Inflammatory macrophage treated with lipopolysaccharide for 4 hours (primary cell): ENCODE measurements around the gene FOXA2.
"Not testable (repeated sequence)": the region's sequence is repeated elsewhere in the genome, so short reads cannot be mapped to it uniquely, and the experiment has no call there.

ENCODE experiments used
- DNase-seq: peaks from one replicate; pipeline ENCODE4 v3.0.0-alpha.2; 2020

Gene FOXA2

DNA sequence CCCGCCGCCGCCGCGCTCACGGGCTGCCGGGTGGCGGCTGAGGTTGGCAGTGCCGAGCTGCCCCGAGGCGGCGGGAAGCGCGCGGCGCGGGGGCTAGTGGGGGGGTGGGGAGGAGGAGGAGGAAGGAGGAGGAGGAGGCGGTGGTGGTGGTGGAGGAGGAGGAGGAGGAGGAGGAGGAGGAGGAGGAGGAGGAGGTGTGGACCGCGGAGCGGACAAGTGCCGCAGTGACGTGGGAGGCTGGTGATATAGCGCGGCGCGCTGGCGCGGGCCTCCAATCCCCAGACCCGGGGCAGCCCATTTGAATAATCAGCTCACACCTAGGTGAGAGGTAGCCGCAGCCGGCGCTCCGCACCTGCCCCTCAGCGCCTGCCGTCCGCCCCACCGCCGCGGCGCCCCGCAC is at the start of gene FOXA2:
TSS of gene FOXA2 (minus strand) at position 51 of the 400 bp plus-strand sequence. CDS start 294 bp downstream, outside the sequence.
- DNase-seq: no peak

DNA sequence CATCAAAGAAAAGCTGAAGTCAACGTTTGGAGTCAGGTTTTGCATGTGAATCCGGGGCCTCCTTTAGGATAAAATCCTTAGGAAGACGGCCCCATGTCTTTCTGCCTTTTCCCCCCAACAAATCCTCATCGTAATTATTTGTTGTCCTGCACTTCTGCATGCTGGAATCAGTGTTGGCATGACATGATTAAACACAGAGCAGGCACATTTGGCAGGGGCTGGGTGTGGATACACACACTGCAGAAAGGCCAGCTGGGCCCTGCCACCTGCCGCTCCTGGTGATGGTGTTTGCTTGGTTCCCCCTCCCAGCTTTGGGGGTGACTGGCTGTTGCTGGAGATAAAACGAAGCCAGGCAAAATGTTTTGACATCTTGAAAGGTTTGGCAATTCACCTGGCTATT is 46.3 kb upstream of the FOXA2 start:
- DNase-seq: no peak

DNA sequence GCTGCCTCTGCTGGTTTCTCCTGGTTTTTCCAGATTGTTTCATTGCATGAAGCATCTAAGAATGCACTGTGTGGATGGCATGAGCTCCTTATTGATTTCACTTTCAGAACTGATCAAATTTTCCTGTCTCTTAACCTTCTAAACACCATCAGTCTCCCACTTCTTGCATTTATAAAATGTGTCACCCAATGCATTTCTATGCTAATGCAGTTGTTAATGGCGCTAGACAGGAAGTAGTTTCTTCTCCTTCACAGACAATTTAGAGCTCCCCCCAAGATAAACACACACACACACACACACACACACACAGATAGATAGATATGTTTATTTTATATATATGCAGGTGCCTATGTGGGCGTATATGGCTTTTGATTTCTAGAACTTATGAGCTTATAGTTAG is 45.6 kb upstream of the FOXA2 start:
- no peak for DNase-seq

DNA sequence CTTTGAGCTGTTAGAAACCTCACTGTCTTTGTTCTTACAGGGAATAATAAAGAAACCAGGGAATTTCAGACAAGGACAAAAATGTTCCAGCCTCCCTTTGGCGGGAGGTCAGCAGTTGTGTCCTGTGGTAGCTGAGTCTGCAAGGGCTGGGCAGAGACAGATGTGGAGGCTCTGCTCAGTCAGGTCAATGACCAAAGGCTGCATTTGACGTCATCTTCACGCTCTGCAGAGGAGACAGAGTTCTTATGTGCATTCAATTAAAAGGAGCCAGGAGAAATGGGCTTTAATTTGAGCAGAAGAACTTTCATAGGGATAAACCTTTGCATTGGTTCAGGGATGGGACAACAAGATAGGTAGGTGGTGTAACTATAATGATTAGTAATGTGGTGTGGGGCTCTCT is 45.1 kb upstream of the FOXA2 start:
- DNase-seq: no peak

DNA sequence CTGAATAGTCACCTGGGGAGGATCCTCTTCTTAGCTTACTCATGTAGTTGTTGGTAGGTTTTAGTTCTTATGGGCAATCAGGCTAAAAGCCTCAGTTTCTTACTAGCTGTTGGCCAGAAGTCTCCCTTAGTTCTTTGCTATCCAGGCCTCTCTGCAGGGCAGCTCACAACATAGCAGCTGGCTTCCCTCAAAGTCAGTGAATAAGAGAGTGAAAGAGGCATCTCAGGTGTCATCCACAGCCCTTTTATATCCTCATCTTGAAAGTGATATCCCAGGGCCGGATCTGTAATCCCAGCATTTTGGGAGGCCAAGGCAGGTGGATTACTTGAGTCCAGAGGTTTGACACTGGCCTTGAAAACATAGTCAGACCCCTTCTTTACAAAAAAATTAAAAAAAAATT is 42.1 kb upstream of the FOXA2 start:
- DNase-seq: no peak

DNA sequence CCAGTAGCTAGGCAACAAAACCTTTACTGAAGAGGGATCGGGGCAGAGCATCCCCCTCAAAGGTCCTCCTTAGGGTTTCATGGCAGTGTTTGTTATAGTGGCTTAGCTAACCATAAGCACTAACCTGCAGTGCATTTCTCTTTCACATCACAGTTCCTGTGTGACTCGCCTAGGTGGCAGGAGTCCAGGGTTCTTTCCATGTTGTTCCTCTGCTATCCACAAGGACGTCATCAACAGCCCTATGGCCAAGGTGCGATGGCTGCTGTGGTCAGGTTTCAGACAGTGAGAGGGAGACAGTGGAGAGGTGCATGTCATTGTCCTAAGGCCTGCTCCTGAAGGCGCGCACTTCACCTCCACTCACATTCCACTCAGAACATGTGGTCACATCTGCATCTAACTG is 38.8 kb upstream of the FOXA2 start:
- DNase-seq: no peak

DNA sequence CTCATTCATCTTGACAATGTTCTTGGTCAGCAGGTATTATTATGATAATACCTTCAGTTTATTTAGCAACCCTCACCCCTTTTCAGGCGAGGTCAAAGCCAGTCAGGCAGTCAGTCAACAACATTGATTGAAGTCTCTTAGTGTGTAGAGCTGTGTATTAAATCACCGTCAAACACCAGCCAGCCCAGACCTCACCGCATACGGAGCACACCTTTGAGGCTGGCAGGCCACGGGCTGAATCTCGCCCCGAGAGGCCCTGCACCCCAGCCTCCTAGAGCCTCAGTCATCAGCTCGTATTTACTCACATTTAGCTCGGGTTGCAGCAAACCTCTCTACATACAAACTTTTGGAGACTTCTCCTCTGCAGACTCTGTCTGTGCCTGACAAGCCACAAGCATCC is 36.0 kb upstream of the FOXA2 start:
- DNase-seq: no peak

DNA sequence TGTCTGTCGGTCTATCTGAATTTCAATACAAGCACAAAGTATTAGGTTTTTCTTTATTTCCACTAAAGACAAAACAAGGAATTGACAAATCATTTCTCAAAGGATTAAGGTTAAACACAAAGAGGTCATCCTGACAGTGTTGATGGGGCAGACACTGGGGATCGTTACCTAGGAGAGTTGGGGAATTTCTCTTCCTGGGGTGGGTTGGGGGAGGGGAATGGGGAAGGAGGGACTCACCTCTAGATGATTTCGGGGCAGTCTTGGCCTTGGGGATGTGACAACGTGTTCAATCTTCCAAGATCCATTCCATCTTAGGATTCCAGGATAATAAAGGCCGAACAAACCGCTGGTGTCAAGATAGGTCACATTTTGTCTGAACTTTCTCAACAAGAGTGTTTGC is 35.4 kb upstream of the FOXA2 start:
- no peak for DNase-seq

DNA sequence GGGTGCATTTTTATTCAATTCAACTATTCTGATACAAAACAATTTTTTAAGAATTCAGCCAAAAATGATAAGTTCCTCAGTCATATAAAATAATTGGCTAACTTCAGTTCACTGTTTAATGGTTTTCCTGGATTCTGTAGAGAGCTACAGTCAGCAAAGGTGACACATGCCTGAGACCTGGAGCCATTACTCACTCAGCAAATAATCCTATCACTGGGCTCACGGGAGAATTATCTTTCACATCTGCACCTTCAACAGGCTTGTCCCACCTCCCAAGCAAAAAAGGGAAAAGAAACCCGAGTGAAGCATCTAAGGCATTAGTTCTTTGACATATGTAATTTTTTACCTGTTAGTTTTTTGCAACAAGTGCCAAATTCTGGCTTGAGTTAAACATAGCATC is 34.9 kb upstream of the FOXA2 start:
- no peak for DNase-seq

DNA sequence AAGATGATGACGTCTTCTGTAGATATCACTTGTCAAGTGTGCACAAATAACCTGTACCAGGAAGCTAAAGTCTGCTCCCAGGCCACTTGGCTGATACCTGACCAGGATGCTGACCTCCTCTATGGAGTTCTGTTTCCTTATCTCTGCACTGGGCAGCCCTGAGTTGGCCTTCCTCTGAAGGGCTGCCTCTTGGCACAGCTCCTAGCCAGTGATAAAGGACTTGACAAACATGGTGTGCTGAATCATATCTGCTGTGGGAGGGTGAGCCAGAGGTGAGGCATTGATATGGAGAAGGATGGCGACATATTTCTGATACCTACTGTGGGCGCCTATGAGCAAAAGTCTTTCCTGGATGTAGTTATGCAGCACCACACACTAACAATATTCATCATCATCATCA is 32.8 kb upstream of the FOXA2 start:
- no peak for DNase-seq

DNA sequence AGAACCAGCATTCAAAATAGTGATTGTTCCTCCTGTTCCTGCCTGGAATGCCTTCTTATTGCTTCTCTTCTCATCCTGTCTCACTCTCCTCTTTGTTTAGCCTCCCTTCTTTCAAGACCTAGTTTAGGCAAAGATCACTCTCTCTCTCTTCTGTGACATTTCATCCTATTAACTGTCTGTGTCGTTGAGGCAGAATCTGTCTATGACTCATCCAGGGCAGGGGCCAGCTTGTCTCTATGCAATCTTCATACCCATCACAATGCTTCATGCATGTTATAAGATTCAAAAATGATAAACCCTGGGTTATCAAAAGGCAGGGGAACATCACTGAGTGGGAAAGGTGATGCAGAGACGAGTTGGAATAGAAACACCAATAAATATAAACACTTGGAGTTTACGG is 32.2 kb upstream of the FOXA2 start:
- no peak for DNase-seq

DNA sequence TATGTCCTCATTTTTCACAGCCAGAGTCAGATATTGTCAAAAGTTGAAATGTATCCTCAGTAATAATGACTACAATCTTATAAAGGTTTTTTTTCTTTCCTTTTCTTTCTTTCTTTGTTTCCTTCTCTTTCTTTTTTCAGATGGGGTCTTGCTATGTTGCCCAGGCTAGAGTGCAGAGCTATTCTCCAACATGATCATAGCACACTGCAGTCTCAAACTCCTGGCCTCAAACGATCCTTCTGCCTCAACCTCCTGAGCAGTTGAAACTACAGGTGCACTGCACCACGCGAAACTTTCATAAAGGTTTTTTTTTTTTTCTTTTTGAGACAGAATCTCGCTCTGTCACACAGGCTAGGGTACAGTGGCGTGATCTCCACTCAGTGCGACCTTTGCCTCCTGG is 31.1 kb upstream of the FOXA2 start:
- DNase-seq: no peak

DNA sequence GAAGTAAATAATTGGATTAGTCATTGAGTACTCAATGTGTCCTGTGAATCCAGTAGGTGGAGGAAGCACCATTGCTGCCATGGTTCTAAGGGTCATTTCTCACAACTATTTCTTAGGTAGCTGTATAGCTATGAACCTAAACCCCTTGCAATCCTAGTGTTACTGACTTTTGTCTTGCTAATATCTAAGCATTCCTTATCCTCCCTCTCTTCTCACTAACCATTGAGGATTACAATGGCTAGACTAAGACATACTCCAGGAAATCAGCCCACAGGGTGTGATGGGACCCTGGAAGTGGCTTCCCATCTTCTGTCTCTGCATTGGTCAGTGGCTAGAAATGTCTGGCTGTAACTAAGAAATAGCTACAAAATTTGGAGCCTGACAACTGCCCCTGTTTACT is 27.3 kb upstream of the FOXA2 start:
- DNase-seq: no peak

DNA sequence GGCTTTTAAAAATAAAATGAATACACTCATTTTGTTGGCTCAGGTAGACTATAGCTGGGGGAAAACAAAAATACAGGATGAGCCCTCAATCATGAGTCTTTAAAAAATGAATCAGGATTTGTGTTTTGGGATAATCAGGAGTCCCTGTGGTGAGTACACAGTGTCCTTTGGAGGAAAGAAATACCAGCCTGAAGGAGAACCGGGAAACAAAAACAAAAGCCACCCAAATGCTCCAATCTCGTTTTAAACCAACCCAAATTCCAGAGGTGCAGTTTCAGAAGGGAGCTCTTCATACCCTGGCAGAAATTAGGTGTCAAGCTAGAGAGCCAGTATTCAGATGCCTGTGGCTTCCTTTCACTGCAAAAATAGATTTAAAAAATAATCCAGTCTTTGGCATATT is 23.3 kb upstream of the FOXA2 start:
- DNase-seq: no peak

DNA sequence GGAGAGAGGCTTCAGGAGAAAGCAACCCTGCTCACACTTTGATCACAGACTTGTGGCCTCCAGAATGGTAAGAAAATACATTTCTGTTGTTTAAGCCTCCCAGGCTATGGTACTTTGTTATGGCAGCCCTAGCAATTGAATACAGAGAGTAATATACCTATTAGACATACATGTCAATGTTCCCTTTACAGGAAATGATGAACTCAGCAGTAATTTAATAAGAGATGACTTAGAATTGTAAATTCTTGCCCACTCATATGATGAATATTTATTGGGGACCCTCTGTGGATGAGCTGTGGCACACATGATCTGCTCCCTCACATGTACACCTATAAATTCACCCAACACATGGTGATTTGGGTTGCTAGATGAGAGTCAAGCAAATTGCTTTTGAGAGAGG is 20.4 kb upstream of the FOXA2 start:
- DNase-seq: no peak

DNA sequence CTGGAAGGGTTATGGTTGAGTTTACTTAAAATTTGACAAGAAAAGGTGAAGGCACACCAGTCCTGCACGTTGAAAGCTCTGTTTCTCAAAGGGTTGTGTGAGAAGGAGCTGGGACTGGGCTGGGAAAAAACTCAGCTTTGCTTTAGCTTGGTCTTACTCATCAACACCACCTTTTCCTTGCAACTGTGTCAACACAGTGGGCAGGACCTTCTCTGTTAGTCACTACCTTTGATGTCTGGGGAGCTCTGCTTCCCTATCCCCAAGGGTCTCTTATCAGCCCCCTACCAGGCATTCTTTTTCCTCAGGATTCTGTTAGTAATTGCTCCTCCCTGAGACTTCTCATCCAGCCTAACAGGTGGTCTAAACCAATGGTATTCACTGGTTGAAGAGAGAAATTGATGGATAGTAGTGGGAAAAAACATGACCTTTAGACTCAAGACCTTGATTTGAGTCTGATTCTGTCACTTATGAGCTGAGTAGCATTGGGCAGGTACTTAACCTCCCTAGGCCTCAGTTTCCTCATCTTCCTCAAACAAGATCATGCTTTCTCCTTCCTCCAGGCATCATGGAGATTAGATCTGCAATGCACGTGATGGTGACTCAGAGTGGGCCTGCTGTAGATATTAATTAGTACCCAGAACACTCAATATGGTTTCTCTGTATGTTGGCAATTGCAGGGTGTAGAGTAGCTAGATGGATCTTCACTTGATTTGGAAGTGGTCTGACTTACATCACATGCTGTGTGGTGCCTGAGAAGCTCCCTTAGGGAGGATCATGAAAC is 17.2 kb upstream of the FOXA2 start:
- DNase-seq: no peak

DNA sequence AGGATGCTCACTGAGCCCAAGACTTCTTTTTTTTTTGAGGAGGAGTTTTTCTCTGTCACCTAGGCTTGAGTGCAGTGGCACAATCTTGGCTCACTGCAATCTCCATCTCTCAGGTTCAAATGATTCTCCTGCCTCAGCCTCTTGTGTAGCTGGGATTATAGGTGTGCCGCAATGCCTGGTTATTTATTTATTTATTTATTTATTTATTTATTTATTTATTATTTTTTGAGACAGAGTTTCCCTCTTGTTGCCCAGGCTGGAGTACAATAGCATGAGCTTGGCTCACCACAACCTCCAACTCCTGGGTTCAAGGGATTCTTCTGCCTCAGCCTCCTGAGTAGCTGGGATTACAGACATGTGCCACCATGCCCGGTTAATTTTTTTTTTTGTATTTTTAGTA is 14.9 kb upstream of the FOXA2 start:
- DNase-seq: not testable (repeated sequence)

DNA sequence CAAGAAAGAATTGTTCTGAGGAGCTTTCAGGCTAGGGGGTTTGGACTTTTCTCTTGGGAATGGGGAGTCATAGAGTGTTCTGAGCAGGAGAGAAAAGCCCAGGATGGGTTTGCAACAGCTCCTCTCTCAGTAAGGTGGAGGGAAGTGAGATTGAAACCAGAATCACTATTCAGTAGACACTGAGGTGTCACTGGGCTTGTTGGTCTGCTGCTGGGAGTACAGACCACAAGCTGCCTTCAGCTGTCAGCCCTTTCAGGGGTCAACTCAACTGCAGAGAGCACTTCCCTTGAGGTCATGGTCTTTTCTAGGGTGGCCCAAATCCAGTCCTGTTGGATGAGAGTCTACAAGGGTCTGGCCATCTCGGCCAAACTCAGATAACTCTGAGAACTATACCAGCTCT is 12.9 kb upstream of the FOXA2 start:
- no peak for DNase-seq

DNA sequence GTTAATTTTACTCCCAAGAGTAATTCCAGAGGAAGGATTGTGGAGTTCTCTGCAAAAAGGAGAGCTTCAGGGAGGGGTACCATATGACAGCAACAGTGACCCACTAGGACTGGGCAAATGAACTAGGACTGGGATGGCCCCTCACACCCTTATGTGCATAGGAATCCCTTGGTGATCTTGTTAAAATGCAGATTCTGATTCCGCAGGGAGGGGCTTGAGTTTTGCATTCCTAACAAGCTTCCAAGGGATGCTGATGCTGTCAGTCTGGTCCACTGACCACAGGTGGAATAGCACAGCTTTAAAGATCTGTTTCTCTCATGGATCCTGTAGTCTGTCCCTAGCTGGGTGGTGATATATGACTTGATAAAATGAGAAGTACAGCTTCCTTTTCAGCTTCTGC is 6.3 kb upstream of the FOXA2 start:
- DNase-seq: no peak

DNA sequence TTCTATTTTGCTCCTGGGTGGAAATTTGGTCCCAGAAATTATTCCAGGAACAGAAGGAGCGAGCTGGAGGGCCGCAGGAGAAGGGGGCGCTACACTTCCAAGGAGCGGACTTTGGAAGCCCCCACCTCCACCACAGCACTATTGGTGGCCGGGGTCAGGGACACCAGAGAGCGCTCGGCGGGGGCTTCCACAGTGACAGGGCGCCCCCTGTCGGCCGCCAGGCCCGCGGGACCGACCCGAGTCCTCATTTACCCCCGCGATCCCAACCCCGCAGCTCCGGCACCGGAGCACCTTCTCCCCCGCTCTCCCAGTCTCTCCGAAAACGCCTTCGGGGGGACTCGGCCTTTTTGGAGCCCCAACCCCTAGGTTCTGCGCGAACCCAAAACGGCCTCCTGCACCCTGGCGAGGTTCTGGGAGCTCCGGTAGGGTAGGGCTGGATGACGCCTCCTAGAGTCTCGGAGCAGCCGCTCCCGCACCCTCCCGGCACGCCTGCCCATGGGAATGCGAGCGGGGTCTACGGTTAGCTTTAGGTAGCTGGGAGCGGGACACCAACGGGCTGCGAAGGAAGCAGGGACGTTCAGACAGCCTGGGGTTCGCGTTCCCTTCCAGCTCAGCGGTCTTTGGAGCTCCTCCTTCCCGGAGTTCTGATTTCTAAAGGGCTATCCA is 2.4 kb upstream of the FOXA2 start:
- DNase-seq: no peak

DNA sequence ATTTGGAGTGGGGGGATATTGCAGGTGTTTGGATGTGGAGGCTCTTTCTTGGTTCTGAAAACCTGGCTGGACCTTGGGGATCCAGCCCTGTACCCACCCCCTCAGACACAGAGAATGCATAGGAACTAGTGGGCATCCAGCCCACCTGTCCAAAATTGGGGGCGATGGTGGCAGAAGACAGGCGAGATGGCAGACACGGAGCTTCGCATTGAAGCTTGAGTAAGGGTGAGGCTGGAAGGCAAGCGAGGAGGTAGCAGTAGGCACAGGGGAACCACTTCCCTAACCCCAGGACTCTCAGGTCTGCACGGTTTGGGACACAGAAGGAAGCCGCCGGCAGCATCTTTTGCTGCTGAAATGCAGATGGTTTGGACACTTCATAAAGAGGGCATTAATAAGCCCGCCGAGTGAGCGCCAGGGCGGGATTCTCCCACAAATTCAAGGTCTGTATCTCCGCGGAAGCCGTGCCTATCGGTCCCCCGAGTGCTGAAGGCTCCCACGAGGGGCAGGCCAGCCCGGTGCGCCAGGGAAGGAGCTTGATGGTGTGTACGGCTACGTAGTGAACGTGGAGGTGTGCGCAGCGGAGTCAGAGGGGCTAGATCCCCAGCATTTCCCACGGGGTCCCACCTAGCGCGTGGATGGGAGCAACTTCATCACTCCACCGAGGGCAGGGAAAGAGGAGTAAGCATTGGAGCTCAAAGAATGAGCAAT is 1.6 kb upstream of the FOXA2 start:
- no peak for DNase-seq

DNA sequence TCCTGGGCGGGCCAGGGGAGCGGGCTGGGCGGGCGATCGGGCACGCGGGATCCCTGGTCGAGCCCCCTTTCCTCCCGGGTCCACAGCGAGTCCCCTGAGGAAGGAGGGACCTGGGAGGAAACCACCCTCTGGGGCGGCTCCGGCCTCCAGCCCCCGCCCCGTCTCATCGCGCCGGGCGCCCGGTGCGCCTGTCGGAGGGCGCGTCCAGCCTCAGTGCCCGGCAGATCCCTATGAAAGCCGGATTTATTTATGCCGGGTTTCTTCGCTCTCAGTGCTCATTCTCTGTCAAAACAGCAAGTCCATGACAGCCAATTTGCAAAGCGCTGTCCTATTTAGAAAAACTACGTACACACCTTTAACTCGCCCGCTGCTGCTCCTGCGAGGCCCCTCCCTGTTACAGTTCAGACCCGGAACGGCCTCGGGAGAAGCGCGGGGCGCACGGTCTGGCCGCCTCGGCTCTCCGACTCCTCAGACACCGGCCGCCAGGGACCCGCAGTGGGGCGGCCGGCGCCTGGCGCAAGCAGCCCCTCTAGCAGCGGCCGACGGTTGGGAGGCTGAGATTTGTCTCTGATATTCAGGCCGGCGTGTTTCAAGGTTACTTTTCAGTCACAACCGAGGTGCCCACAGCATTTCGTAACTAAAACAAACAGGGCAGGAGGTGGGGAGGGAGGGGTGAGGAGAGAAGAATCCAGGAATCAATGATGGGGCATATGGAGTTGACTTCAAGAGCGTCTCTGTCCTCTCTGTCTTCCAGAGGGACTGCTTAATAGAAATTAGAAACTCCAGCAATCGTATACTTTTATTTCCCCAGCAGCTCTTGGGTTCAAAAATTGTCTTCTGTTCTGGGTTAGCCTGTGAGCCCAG is 782 bp upstream of the FOXA2 start:
- DNase-seq: no peak
